Activated T-helper 1 cell treated with anti-CD3 and anti-CD28 coated beads, Interleukin-12 subunit alpha, Interleukin-12 subunit beta, Interleukin-2, Interleukin-4 antibody, amounts not matched to agents 30 ng/mL and 10 ng/mL and 1 ng/mL, durations not matched to agents 14 hours and 24 hours and 36 hours (primary cell): ENCODE measurements around the gene SH3BP2. TPM values are rescaled to one million over a fixed set of nuclear protein-coding genes. Genes with fewer than 3 reads are reported as not detected.

Experiments used
- DNase-seq: peaks from one replicate; pipeline ENCODE4 v3.0.0; 2021; ENCODE audit warnings: low spot score
- H3K27ac Mint-ChIP-seq: one replicate; pipeline ENCODE4 v1.8.0; 2021; ENCODE audit warnings: mild to moderate bottlenecking, mixed read lengths
- H3K27me3 Mint-ChIP-seq: one replicate; pipeline ENCODE4 v1.8.0; 2022; ENCODE audit warnings: mild to moderate bottlenecking, moderate library complexity, mixed read lengths; ENCODE audit not compliant: insufficient read depth
- H3K36me3 Mint-ChIP-seq: one replicate; pipeline ENCODE4 v1.8.0; 2021; ENCODE audit warnings: low read depth, mixed read lengths
- H3K4me1 Mint-ChIP-seq: one replicate; pipeline ENCODE4 v1.8.0; 2021; ENCODE audit warnings: low read depth, mixed read lengths
- H3K4me3 Mint-ChIP-seq: one replicate; pipeline ENCODE4 v1.8.0; 2021; ENCODE audit warnings: mild to moderate bottlenecking, moderate library complexity, mixed read lengths
- H3K9me3 Mint-ChIP-seq: one replicate; pipeline ENCODE4 v1.8.0; 2021; ENCODE audit warnings: mixed read lengths
- intact Hi-C: fragments of 100-400 bp; cut with micrococcal nuclease; formaldehyde crosslinking; loops from one replicate; pipeline ENCODE4 v1.15.1; 2024
- total RNA-seq: library from RNA; stranded (reverse); gene quantifications from 2 replicates; pipeline ENCODE4 v1.2.3, GENCODE V29; 2022

The SH3BP2 gene
- total RNA-seq, 1 donor from 2014 or later: 99.7 TPM

GRCh38 chr4:2875556-2875955 lies 82.7 kb downstream of the SH3BP2 start:
- peak overlapping the region; percentile 30 for H3K27ac Mint-ChIP-seq
- peaks cover 45% of the 10 kb centered on the region for H3K4me1 Mint-ChIP-seq
- H3K9me3 Mint-ChIP-seq: no peaks in the 10 kb centered on the region
- H3K36me3 Mint-ChIP-seq: peaks cover 26% of the 10 kb centered on the region
- intact Hi-C loops: no loop called here
- H3K4me3 Mint-ChIP-seq: no peak overlapping the region
- no peaks in the 10 kb centered on the region for H3K27me3 Mint-ChIP-seq
- DNase-seq: no peak

GRCh38 chr4:2878346-2878745 lies 85.5 kb downstream of the SH3BP2 start:
- Mint-ChIP-seq H3K27ac (peak overlapping the region; percentile 49), H3K4me1 (peaks cover 26% of the 10 kb centered on the region), H3K4me3 (no peak overlapping the region), H3K36me3 (peaks cover 26% of the 10 kb centered on the region), H3K9me3 (no peaks in the 10 kb centered on the region), H3K27me3 (no peaks in the 10 kb centered on the region)
- intact Hi-C loops: no loop called here
- no peak for DNase-seq

GRCh38 chr4:2879026-2879425 lies 86.1 kb downstream of the SH3BP2 start:
- intact Hi-C loops: no loop called here
- Mint-ChIP-seq H3K4me1 (peaks cover 24% of the 10 kb centered on the region), H3K27me3 (no peaks in the 10 kb centered on the region), H3K27ac (no peak overlapping the region), H3K4me3 (no peak overlapping the region), H3K9me3 (no peaks in the 10 kb centered on the region), H3K36me3 (peaks cover 27% of the 10 kb centered on the region)
- DNase-seq: no peak

- intact Hi-C loops: no loop called here
- Mint-ChIP-seq H3K36me3 (peaks cover 31% of the 10 kb centered on the region), H3K4me1 (peaks cover 20% of the 10 kb centered on the region), H3K4me3 (no peak overlapping the region), H3K27me3 (no peaks in the 10 kb centered on the region), H3K27ac (no peak overlapping the region), H3K9me3 (no peaks in the 10 kb centered on the region)
- DNase-seq: no peak
Measured at GRCh38 chr4:2881431-2881830, 88.5 kb downstream of the SH3BP2 start.

- intact Hi-C loops: no loop called here
- no peak for DNase-seq
- H3K36me3 Mint-ChIP-seq: peaks cover 33% of the 10 kb centered on the region
- no peak overlapping the region for H3K27ac Mint-ChIP-seq
- no peaks in the 10 kb centered on the region for H3K9me3 Mint-ChIP-seq
- no peak overlapping the region for H3K4me3 Mint-ChIP-seq
- H3K4me1 Mint-ChIP-seq: peaks cover 19% of the 10 kb centered on the region
- H3K27me3 Mint-ChIP-seq: no peaks in the 10 kb centered on the region
Measured at GRCh38 chr4:2882341-2882740, 89.5 kb downstream of the SH3BP2 start.

GRCh38 chr4:2886161-2886560 lies 93.3 kb downstream of the SH3BP2 start:
- Mint-ChIP-seq H3K27ac (no peak overlapping the region), H3K4me3 (no peak overlapping the region), H3K27me3 (no peaks in the 10 kb centered on the region), H3K9me3 (no peaks in the 10 kb centered on the region), H3K4me1 (peaks cover 8% of the 10 kb centered on the region), H3K36me3 (peaks cover 29% of the 10 kb centered on the region)
- DNase-seq: no peak
- intact Hi-C loops: no loop called here

- intact Hi-C loops: no loop called here
- peaks cover 30% of the 10 kb centered on the region for H3K36me3 Mint-ChIP-seq
- peaks cover 11% of the 10 kb centered on the region for H3K4me1 Mint-ChIP-seq
- no peak overlapping the region for H3K27ac Mint-ChIP-seq
- no peaks in the 10 kb centered on the region for H3K9me3 Mint-ChIP-seq
- DNase-seq: no peak
- no peak overlapping the region for H3K4me3 Mint-ChIP-seq
- H3K27me3 Mint-ChIP-seq: no peaks in the 10 kb centered on the region
Measured at GRCh38 chr4:2886622-2887021, 93.7 kb downstream of the SH3BP2 start.

- intact Hi-C loops: no loop called here
- no peak for DNase-seq
- Mint-ChIP-seq H3K9me3 (no peaks in the 10 kb centered on the region), H3K27ac (no peak overlapping the region), H3K36me3 (peaks cover 31% of the 10 kb centered on the region), H3K4me3 (no peak overlapping the region), H3K4me1 (peaks cover 13% of the 10 kb centered on the region), H3K27me3 (no peaks in the 10 kb centered on the region)
Measured at GRCh38 chr4:2887343-2887742, 94.5 kb downstream of the SH3BP2 start.

GRCh38 chr4:2888886-2889285 lies 96.0 kb downstream of the SH3BP2 start:
- DNase-seq: no peak
- H3K27me3 Mint-ChIP-seq: no peaks in the 10 kb centered on the region
- H3K9me3 Mint-ChIP-seq: no peaks in the 10 kb centered on the region
- peaks cover 29% of the 10 kb centered on the region for H3K36me3 Mint-ChIP-seq
- H3K4me3 Mint-ChIP-seq: no peak overlapping the region
- peaks cover 13% of the 10 kb centered on the region for H3K4me1 Mint-ChIP-seq
- H3K27ac Mint-ChIP-seq: no peak overlapping the region
- intact Hi-C loops: no loop called here

Other genes starting within 250 kb of the SH3BP2 start
- 96.2 and 98.6 TPM in 2 replicates for gene TNIP2, start 36.7 kb upstream of the SH3BP2 start, total RNA-seq
- 200 and 203 TPM in 2 replicates for gene ADD1, start 50.8 kb downstream of the SH3BP2 start, total RNA-seq
- gene NOP14, start 170.3 kb downstream of the SH3BP2 start, total RNA-seq: 140 and 142 TPM in 2 replicates
- gene GRK4, start 170.5 kb downstream of the SH3BP2 start, total RNA-seq: 4.4 and 4.5 TPM in 2 replicates